ENCODE measurements around the gene RTRAF. TPM values are rescaled to one million over a fixed set of nuclear protein-coding genes. Genes with fewer than 3 reads are reported as not detected.

RTRAF gene
- total and polyA plus RNA-seq, 10 of the 15 experiments (the other 5 are each of a cell fraction or from before 2014, with no cell fraction given) = 248 to 540 (median 368) TPM

- FAIRE-seq = no peak
These were observed 16.3 kb downstream of the RTRAF start for GRCh38 chr14:52005625-52006024.

More at GRCh38 chr14:52005625-52006024, 16.3 kb downstream of the RTRAF start:
- SMC1A ChIA-PET (ENCODE audit: uncharacterized antibody, unreplicated experiment) = interaction anchor here (0.5 to 6.1 kb wide), 4 partner anchors 11 to 125 kb away, joined by 3 to 33 read pairs (median 4); no protein-coding TSS in a partner anchor
- intact Hi-C loops (cut with micrococcal nuclease; ENCODE audit: unreplicated experiment) (no loop called here), in situ Hi-C loops (cut with MboI) (no loop called here)
- H3K27ac ChIP-seq (ENCODE audit: control insufficient read depth, insufficient read depth) = no peak overlapping the region
- H4K20me1 ChIP-seq (ENCODE audit: control insufficient read depth, insufficient read depth) = no peaks in the 10 kb centered on the region; the same call in 1 of the 2 replicates
- no peaks in the 10 kb centered on the region for H3K79me2 ChIP-seq (ENCODE audit: control insufficient read depth, insufficient read depth, low read length)
- no peak overlapping the region for H3K4me3 ChIP-seq
- POLR2A ChIA-PET = no interaction called here
- BruUV-seq (replicated peaks) = no TSS peak
- WGBS (ENCODE audit: insufficient coverage, insufficient replicate concordance, low lambda C conversion rate, missing lambda C conversion rate) = 100% methylated on average over 2 of the region's 2 CpGs
- CTCF ChIA-PET = interaction anchor here (1.0 to 4.3 kb wide), 3 partner anchors 10 to 89 kb away, joined by 3 to 24 read pairs (median 6); no protein-coding TSS in a partner anchor
- no peak overlapping the region for H2AFZ ChIP-seq (ENCODE audit: control insufficient read depth, low read depth, low read length)
- ATAC-seq (no peak), DNase-seq (ENCODE audit: low read depth, low spot score) (no peak)
- H3K36me3 ChIP-seq (ENCODE audit: control insufficient read depth in 2 of 2, insufficient read depth in 2 of 2, low read length in 1 of 2) = peaks cover 16 to 52% of the 10 kb centered on the region in 2 experiments
- no peak for TF ChIP-seq CTCF (IDR thresholded peaks at IDR 0.05 in 2 of 3, conservative IDR thresholded peaks at IDR 0.05 in 1 of 3; ENCODE audit: control insufficient read depth in 2 of 3, extremely low read depth in 1 of 3, insufficient read depth in 1 of 3, low read depth in 3 of 3, low read length in 3 of 3)
- TF ChIP-seq ZZZ3 (IDR thresholded peaks at IDR 0.05; ENCODE audit: control insufficient read depth, insufficient read length, low read depth) = no peak
- TF ChIP-seq POLR2AphosphoS2 (IDR thresholded peaks at IDR 0.05; ENCODE audit: low read depth, low read length) = no peak
- TF ChIP-seq ZNF622 (IDR thresholded peaks at IDR 0.05) = no peak
- no peak for TF ChIP-seq ZNF384 (IDR thresholded peaks at IDR 0.05; ENCODE audit: borderline replicate concordance, low read depth, low read length)
- TF ChIP-seq KDM1A (IDR thresholded peaks at IDR 0.05; ENCODE audit: borderline replicate concordance) = no peak
- TF ChIP-seq SP1 (IDR thresholded peaks at IDR 0.05; ENCODE audit: low read depth, low read length) = no peak
- TF ChIP-seq, protein P1, sequence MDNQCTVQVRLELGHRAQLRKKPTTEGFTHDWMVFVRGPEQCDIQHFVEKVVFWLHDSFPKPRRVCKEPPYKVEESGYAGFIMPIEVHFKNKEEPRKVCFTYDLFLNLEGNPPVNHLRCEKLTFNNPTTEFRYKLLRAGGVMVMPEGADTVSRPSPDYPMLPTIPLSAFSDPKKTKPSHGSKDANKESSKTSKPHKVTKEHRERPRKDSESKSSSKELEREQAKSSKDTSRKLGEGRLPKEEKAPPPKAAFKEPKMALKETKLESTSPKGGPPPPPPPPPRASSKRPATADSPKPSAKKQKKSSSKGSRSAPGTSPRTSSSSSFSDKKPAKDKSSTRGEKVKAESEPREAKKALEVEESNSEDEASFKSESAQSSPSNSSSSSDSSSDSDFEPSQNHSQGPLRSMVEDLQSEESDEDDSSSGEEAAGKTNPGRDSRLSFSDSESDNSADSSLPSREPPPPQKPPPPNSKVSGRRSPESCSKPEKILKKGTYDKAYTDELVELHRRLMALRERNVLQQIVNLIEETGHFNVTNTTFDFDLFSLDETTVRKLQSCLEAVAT (IDR thresholded peaks at IDR 0.05) = no peak
- TF ChIP-seq BHLHE40 (IDR thresholded peaks at IDR 0.05; ENCODE audit: borderline replicate concordance in 1 of 2, low read depth in 2 of 2, low read length in 1 of 2) = no peak
- TF ChIP-seq, protein P2, sequence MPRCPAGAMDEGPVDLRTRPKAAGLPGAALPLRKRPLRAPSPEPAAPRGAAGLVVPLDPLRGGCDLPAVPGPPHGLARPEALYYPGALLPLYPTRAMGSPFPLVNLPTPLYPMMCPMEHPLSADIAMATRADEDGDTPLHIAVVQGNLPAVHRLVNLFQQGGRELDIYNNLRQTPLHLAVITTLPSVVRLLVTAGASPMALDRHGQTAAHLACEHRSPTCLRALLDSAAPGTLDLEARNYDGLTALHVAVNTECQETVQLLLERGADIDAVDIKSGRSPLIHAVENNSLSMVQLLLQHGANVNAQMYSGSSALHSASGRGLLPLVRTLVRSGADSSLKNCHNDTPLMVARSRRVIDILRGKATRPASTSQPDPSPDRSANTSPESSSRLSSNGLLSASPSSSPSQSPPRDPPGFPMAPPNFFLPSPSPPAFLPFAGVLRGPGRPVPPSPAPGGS (IDR thresholded peaks at IDR 0.05; ENCODE audit: borderline replicate concordance, insufficient read depth, low read depth, low read length, poor library complexity, severe bottlenecking) = no peak
- TF ChIP-seq DPF2 (IDR thresholded peaks at IDR 0.05) = no peak
- TF ChIP-seq SMAD1 (IDR thresholded peaks at IDR 0.05; ENCODE audit: low read depth, partially characterized antibody) = no peak
- TF ChIP-seq CBX5 (IDR thresholded peaks at IDR 0.05; ENCODE audit: low read depth) = no peak
- TF ChIP-seq PAX8 (IDR thresholded peaks at IDR 0.05) = no peak
- no peak for TF ChIP-seq SMC3 (IDR thresholded peaks at IDR 0.05; ENCODE audit: borderline replicate concordance, low read length)
- TF ChIP-seq MEF2B (IDR thresholded peaks at IDR 0.05; ENCODE audit: partially characterized antibody, poor library complexity, severe bottlenecking) = no peak
- TF ChIP-seq, protein P3, sequence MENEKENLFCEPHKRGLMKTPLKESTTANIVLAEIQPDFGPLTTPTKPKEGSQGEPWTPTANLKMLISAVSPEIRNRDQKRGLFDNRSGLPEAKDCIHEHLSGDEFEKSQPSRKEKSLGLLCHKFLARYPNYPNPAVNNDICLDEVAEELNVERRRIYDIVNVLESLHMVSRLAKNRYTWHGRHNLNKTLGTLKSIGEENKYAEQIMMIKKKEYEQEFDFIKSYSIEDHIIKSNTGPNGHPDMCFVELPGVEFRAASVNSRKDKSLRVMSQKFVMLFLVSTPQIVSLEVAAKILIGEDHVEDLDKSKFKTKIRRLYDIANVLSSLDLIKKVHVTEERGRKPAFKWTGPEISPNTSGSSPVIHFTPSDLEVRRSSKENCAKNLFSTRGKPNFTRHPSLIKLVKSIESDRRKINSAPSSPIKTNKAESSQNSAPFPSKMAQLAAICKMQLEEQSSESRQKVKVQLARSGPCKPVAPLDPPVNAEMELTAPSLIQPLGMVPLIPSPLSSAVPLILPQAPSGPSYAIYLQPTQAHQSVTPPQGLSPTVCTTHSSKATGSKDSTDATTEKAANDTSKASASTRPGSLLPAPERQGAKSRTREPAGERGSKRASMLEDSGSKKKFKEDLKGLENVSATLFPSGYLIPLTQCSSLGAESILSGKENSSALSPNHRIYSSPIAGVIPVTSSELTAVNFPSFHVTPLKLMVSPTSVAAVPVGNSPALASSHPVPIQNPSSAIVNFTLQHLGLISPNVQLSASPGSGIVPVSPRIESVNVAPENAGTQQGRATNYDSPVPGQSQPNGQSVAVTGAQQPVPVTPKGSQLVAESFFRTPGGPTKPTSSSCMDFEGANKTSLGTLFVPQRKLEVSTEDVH (IDR thresholded peaks at IDR 0.05; ENCODE audit: low read depth, partially characterized antibody) = no peak
- no peak overlapping the region for H3K9ac ChIP-seq (ENCODE audit: control insufficient read depth, insufficient read depth, low read length)
- no peaks in the 10 kb centered on the region for H3K9me3 ChIP-seq (replicated peaks; ENCODE audit: control insufficient read depth, insufficient read depth, low read length)
- H3K4me2 ChIP-seq (ENCODE audit: control insufficient read depth, insufficient read depth) = no peak overlapping the region
- RAD21 ChIA-PET (ENCODE audit: unreplicated experiment) = no interaction called here
- no peaks in the 10 kb centered on the region for H3K27me3 ChIP-seq (replicated peaks in 1 of 2; ENCODE audit: control insufficient read depth in 2 of 2, insufficient read depth in 2 of 2, low read length in 1 of 2)
- no peaks in the 10 kb centered on the region for H3K4me1 ChIP-seq (ENCODE audit: control insufficient read depth, insufficient read depth, low read length)
